SH-SY5Y (cell line): ENCODE data around the gene MIER2.

Source experiments
- GATA2 ChIP-seq: IDR thresholded peaks from 2 replicates; pipeline ENCODE4 v1.6.1; 2011; ENCODE audit warnings: mild to moderate bottlenecking, low read depth, low read length
- GATA3 ChIP-seq: IDR thresholded peaks from 2 replicates; pipeline ENCODE4 v1.6.1; 2011; ENCODE audit warnings: low read depth, mild to moderate bottlenecking, low read length, moderate library complexity

DNA sequence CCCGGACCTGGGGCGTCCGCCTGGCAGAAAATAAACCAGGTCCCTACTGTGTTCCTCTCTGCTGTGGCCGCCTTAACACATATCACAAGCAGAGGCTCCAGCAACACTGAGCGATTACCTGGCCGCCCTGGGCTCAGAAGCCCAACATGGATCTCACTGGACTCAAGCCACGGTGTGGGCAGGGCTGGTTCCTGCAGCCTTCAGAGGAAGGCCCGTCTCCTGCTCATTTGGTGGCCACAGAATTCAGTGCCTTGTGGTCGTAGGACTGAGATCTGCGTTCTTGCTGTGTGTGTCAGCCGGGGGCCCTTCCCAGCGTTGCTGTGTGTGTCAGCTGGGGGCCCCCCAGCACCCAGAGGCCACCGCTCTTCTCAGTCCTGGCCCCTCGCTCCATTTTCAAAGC, 34.1 kb upstream of the MIER2 start:
- no peak for TF ChIP-seq GATA2
- no peak for TF ChIP-seq GATA3
